Measurements from ENCODE around the gene ESR2.
"Not testable (repeated sequence)": the region's sequence is repeated elsewhere in the genome, so short reads cannot be mapped to it uniquely, and the experiment has no call there.

ESR2 gene

GRCh38 chr14:64293976-64294671, at the start of gene ESR2:
TSS of gene ESR2 (minus strand) at chr14:64294371. CDS start at chr14:64282985, 11,386 bp downstream.
- DNase-seq, result peak; percentile 76

GRCh38 chr14:64340560-64341196, 46.5 kb upstream of the ESR2 start:
- no peak for DNase-seq

- peak; percentile 100 for DNase-seq
These were observed 44.6 kb upstream of the ESR2 start for GRCh38 chr14:64338616-64339316.

GRCh38 chr14:64337888-64338615, 43.9 kb upstream of the ESR2 start:
- peak; percentile 90 for DNase-seq

GRCh38 chr14:64329149-64329548, 35.0 kb upstream of the ESR2 start:
- DNase-seq, result no peak

- DNase-seq, result no peak
These were observed 32.3 kb upstream of the ESR2 start for GRCh38 chr14:64326502-64326901.

- DNase-seq, result peak; percentile 58
These were observed 30.7 kb upstream of the ESR2 start for GRCh38 chr14:64324895-64325294.

GRCh38 chr14:64324461-64324860, 30.3 kb upstream of the ESR2 start:
- no peak for DNase-seq

- DNase-seq, result not testable (repeated sequence)
These were observed 26.2 kb upstream of the ESR2 start for GRCh38 chr14:64320362-64320761.

GRCh38 chr14:64318695-64319094, 24.5 kb upstream of the ESR2 start:
- not testable (repeated sequence) for DNase-seq

- peak; percentile 80 for DNase-seq
These were observed 9.3 kb upstream of the ESR2 start for GRCh38 chr14:64303471-64303917.

GRCh38 chr14:64298773-64299172, 4.6 kb upstream of the ESR2 start:
- no peak for DNase-seq

GRCh38 chr14:64296561-64296960, 2.4 kb upstream of the ESR2 start:
- DNase-seq, result no peak

GRCh38 chr14:64294672-64295413, 672 bp upstream of the ESR2 start:
- peak; percentile 76 for DNase-seq

- no peak for DNase-seq
These were observed 2.0 kb downstream of the ESR2 start for GRCh38 chr14:64292197-64292596.

GRCh38 chr14:64289571-64289970, 4.6 kb downstream of the ESR2 start:
- no peak for DNase-seq

GRCh38 chr14:64281805-64282204, 12.4 kb downstream of the ESR2 start:
- DNase-seq, result no peak

- no peak for DNase-seq
These were observed 14.2 kb downstream of the ESR2 start for GRCh38 chr14:64279704-64280668.

GRCh38 chr14:64278458-64278857, 15.7 kb downstream of the ESR2 start:
- DNase-seq, result no peak

- no peak for DNase-seq
These were observed 22.2 kb downstream of the ESR2 start for GRCh38 chr14:64272019-64272418.

GRCh38 chr14:64266239-64266638, 27.9 kb downstream of the ESR2 start:
- no peak for DNase-seq

All from NCI-H524 treated with DMSO at 0.1 percent for 48 hours (cell line).